Stomach smooth muscle (tissue), 2 donors: Measurements from ENCODE around the gene RPL5.

Experiments used
- H3K27ac ChIP-seq: one replicate; pipeline ENCODE4 v1.7.0; 2013; ENCODE audit warnings: mild to moderate bottlenecking, low read length, inconsistent platforms
- H3K27me3 ChIP-seq, 2 donors: one replicate each; pipeline ENCODE4 v1.7.0; 2013; ENCODE audit warnings: low read length in 2 of 2; ENCODE audit not compliant: insufficient read depth in 2 of 2, control insufficient read depth in 1 of 2
- H3K36me3 ChIP-seq, 2 donors: one replicate each; pipeline ENCODE4 v1.7.0; 2013; ENCODE audit warnings: low read length in 2 of 2; ENCODE audit not compliant: control insufficient read depth in 2 of 2, insufficient read depth in 2 of 2
- H3K4me1 ChIP-seq: one replicate; pipeline ENCODE4 v1.7.0; 2013; ENCODE audit warnings: low read length; ENCODE audit not compliant: control insufficient read depth, insufficient read depth
- H3K4me3 ChIP-seq, 2 donors: one replicate each; pipeline ENCODE4 v1.7.0; 2013; ENCODE audit warnings: low read length in 2 of 2
- H3K9ac ChIP-seq, 2 donors: one replicate each; pipeline ENCODE4 v1.7.0; 2013; ENCODE audit warnings: low read length in 2 of 2, mild to moderate bottlenecking in 1 of 2
- H3K9me3 ChIP-seq, 2 donors: one replicate each; pipeline ENCODE4 v1.7.0; 2013; ENCODE audit warnings: low read length in 2 of 2; ENCODE audit not compliant: control insufficient read depth in 2 of 2
- donor health status: healthy.
- donor health status: Pancreatic carcinoma.

RPL5 gene

GRCh38 chr1:92820551-92820950, 11.3 kb upstream of the RPL5 start:
- Histone ChIP-seq H3K4me1 (no peaks in the 10 kb centered on the region), H3K9ac (no peak overlapping the region), H3K9me3 (no peaks in the 10 kb centered on the region), H3K36me3 (no peaks in the 10 kb centered on the region), H3K4me3 (no peak overlapping the region), H3K27ac (no peak overlapping the region), H3K27me3 (no peaks in the 10 kb centered on the region)

GRCh38 chr1:92822879-92823278, 9.0 kb upstream of the RPL5 start:
- Histone ChIP-seq H3K4me1 (no peaks in the 10 kb centered on the region), H3K4me3 (no peak overlapping the region), H3K27me3 (no peaks in the 10 kb centered on the region), H3K36me3 (no peaks in the 10 kb centered on the region), H3K27ac (no peak overlapping the region), H3K9ac (no peak overlapping the region), H3K9me3 (no peaks in the 10 kb centered on the region)

GRCh38 chr1:92826792-92827191, 5.0 kb upstream of the RPL5 start:
- Histone ChIP-seq H3K9me3 (no peaks in the 10 kb centered on the region), H3K4me1 (no peaks in the 10 kb centered on the region), H3K4me3 (no peak overlapping the region), H3K9ac (no peak overlapping the region), H3K27me3 (no peaks in the 10 kb centered on the region), H3K36me3 (no peaks in the 10 kb centered on the region), H3K27ac (no peak overlapping the region)

- no peaks in the 10 kb centered on the region for H3K27me3 ChIP-seq
- H3K36me3 ChIP-seq = peaks cover 5 to 18% of the 10 kb centered on the region in 2 donors
- no peak overlapping the region for H3K27ac ChIP-seq
- no peaks in the 10 kb centered on the region for H3K9me3 ChIP-seq
- peaks cover 16% of the 10 kb centered on the region for H3K4me1 ChIP-seq
- H3K4me3 ChIP-seq = peak overlapping the region in 1 of 2 donors; percentile 100
- peak overlapping the region in 1 of 2 donors; percentile 56 for H3K9ac ChIP-seq
Observed at GRCh38 chr1:92831368-92831761, 475 bp upstream of the RPL5 start.

- Histone ChIP-seq H3K9ac (peak overlapping the region; percentile 99 to 100), H3K9me3 (no peaks in the 10 kb centered on the region), H3K4me1 (peaks cover 16% of the 10 kb centered on the region), H3K27ac (peak overlapping the region; percentile 96), H3K27me3 (no peaks in the 10 kb centered on the region), H3K4me3 (peak overlapping the region; percentile 100), H3K36me3 (peaks cover 16 to 23% of the 10 kb centered on the region in 2 donors)
Observed at GRCh38 chr1:92832537-92833114, 786 bp downstream of the RPL5 start.

DNA sequence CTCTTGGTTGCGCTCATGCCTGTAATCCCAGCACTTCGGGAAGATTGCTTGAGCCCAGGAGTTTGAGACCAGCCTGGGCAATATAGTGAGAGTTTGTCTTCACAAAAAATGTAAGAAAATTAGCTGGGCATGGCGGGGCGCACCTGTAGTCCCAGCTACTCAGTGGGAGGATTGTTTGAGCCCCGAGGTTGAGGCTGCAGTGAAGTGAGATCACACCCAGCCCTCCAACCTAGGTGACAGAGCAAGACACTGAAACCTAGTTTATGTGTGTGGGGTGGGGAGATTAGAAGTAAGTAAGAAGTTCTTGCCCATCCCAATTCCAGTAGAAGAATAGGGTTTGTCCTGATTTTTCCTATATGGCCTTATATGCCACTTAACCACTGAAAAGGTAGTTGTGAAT, 2.0 kb downstream of the RPL5 start:
- Histone ChIP-seq H3K36me3 (peaks cover 23% of the 10 kb centered on the region in 2 donors), H3K27ac (peak overlapping the region; percentile 96), H3K4me3 (peak overlapping the region; percentile 100), H3K9me3 (no peaks in the 10 kb centered on the region), H3K27me3 (no peaks in the 10 kb centered on the region), H3K9ac (peak overlapping the region; percentile 99 to 100), H3K4me1 (peaks cover 16% of the 10 kb centered on the region)

DNA sequence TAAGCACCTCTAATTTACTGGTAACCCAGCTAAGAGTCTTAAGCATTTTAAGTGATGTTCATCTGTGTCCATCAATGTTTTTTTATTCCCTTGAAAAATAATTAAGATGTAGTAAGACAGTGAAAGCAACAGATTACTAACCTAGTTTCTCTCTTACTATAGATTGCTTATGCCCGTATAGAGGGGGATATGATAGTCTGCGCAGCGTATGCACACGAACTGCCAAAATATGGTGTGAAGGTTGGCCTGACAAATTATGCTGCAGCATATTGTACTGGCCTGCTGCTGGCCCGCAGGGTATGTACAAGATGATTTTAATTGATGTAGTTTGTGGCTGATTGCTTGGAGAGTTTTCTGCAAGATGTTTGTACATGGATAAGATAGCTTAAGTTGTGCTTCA, 2.8 kb downstream of the RPL5 start:
- Histone ChIP-seq H3K4me1 (peaks cover 16% of the 10 kb centered on the region), H3K36me3 (peaks cover 27 to 28% of the 10 kb centered on the region in 2 donors), H3K27me3 (no peaks in the 10 kb centered on the region), H3K9me3 (no peaks in the 10 kb centered on the region), H3K9ac (peak overlapping the region in 1 of 2 donors; percentile 100), H3K4me3 (no peak overlapping the region), H3K27ac (no peak overlapping the region)

DNA sequence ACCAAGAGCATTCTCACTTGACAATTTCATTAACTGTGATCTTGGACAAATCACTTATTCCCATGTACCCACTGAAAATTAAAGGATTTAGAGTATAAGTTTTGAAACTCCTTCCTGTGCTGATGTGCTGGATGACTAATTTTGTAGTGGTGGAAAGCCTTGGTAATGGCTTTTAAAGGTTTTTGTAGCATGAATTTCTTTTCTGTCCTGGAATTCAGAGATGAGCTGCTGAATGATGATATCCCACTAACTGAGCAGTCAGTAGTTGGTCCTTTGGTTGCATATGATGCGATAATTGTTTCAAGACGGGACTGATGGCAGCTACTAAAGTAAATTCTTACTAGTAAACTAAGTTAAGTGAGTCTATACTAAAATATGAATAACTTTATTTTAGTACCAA, 5.2 kb downstream of the RPL5 start:
- H3K4me3 ChIP-seq = no peak overlapping the region
- no peaks in the 10 kb centered on the region for H3K9me3 ChIP-seq
- H3K27me3 ChIP-seq = no peaks in the 10 kb centered on the region
- peaks cover 16% of the 10 kb centered on the region for H3K4me1 ChIP-seq
- H3K9ac ChIP-seq = no peak overlapping the region
- peaks cover 40 to 47% of the 10 kb centered on the region in 2 donors for H3K36me3 ChIP-seq
- H3K27ac ChIP-seq = no peak overlapping the region

GRCh38 chr1:92838519-92838918, 6.7 kb downstream of the RPL5 start:
- peaks cover 48 to 61% of the 10 kb centered on the region in 2 donors for H3K36me3 ChIP-seq
- no peak overlapping the region for H3K9ac ChIP-seq
- H3K27ac ChIP-seq = no peak overlapping the region
- no peaks in the 10 kb centered on the region for H3K27me3 ChIP-seq
- peaks cover 13% of the 10 kb centered on the region for H3K4me1 ChIP-seq
- H3K9me3 ChIP-seq = no peaks in the 10 kb centered on the region
- no peak overlapping the region for H3K4me3 ChIP-seq

DNA sequence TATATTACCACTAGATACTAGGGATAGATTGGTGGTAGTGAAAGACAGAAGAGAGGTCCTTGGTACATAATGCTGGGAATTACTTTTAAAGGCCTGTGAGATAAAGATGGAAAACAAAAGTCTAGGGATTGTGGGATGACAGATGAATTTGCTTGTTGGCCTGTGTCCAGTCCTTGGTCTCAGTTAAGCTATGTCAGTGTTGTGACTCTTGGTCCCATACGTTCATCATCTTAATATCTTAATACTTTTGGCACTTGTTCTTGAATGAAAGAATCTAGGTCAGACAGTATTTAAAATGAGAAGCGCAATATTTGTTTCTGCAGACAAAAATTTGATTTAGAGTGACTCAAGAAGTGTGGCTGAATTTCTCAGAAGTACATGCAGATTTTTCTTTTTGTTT, 7.6 kb downstream of the RPL5 start:
- H3K4me1 ChIP-seq = peaks cover 4% of the 10 kb centered on the region
- H3K36me3 ChIP-seq = peaks cover 54 to 66% of the 10 kb centered on the region in 2 donors
- H3K9ac ChIP-seq = no peak overlapping the region
- H3K27me3 ChIP-seq = no peaks in the 10 kb centered on the region
- H3K4me3 ChIP-seq = no peak overlapping the region
- no peaks in the 10 kb centered on the region for H3K9me3 ChIP-seq
- no peak overlapping the region for H3K27ac ChIP-seq

GRCh38 chr1:92840600-92840999, 8.8 kb downstream of the RPL5 start:
- Histone ChIP-seq H3K27ac (no peak overlapping the region), H3K9me3 (no peaks in the 10 kb centered on the region), H3K9ac (no peak overlapping the region), H3K27me3 (no peaks in the 10 kb centered on the region), H3K4me3 (no peak overlapping the region), H3K4me1 (no peaks in the 10 kb centered on the region), H3K36me3 (peaks cover 50 to 57% of the 10 kb centered on the region in 2 donors)
